Medulla oblongata (tissue), 1 donor: Measurements from ENCODE around the gene EVL.

Experiments used
- DNase-seq: peaks from one replicate; pipeline ENCODE4 v3.0.0-alpha.2; 2015; ENCODE audit errors: extremely low spot score

EVL gene

GRCh38 chr14:100084591-100084990, 19.4 kb downstream of the EVL start:
- DNase-seq: no peak

GRCh38 chr14:100085462-100085861, 20.2 kb downstream of the EVL start:
- no peak for DNase-seq

DNA sequence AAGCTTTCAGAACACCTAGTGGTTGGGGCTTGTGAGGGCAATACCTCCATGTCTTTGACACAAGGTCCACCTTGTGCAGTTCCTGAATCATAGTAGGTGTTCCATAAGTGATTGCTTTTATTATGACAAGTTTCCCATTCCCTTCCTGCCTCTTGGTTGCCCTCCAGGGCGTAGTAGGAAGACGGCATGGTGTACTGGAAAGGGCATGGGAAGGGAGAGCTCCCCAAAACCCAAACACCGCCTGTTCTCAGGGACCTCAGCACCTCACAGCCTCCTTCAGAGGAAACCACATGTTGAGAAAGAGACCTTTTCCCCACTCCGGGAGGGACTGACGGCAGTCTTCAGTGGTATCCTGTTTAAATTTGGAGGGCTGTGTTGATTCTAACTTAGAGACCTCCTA, 21.1 kb downstream of the EVL start:
- no peak for DNase-seq

- no peak for DNase-seq
Observed at GRCh38 chr14:100088226-100088625, 23.0 kb downstream of the EVL start.

GRCh38 chr14:100091386-100091785, 26.2 kb downstream of the EVL start:
- DNase-seq: no peak

DNA sequence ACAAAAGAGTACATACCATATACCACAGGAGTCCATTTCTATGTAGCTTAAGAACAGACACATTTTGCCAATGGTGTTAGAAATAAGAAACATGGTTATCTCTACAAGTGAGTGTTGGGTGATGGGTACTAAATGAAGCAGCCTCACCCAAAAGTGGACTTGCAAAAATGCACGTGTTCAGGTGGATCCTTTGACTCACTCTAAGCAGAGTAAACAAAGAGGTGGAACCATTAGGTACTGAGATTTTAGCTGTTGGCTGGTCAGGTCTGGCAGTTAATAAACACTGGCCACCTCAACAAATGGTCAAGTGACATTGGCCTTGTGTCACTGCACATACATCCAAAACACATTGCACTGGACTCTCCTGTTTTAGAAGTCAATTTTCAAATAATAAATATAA, 27.6 kb downstream of the EVL start:
- no peak for DNase-seq

DNA sequence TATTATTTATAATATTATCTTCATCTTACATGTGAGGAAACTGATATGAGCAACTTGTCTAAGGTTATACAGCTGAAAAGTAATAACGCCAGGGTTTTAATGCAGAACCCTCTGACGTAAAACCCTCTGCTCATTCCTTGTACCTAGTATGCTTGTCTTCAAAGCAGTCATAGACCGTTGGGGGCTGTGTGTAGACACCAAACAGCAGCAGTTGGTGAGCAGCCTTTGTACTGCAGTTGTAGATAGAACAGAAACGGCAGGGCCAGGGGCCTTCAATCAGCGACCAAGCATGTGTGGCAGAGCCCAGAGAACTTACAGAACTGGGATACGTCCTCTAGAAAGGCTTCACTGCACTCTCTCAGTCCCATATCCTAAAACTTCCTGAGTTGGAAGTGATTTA, 28.1 kb downstream of the EVL start:
- no peak for DNase-seq

- DNase-seq: no peak
Observed at GRCh38 chr14:100096656-100097055, 31.4 kb downstream of the EVL start.

GRCh38 chr14:100098171-100098570, 32.9 kb downstream of the EVL start:
- no peak for DNase-seq

DNA sequence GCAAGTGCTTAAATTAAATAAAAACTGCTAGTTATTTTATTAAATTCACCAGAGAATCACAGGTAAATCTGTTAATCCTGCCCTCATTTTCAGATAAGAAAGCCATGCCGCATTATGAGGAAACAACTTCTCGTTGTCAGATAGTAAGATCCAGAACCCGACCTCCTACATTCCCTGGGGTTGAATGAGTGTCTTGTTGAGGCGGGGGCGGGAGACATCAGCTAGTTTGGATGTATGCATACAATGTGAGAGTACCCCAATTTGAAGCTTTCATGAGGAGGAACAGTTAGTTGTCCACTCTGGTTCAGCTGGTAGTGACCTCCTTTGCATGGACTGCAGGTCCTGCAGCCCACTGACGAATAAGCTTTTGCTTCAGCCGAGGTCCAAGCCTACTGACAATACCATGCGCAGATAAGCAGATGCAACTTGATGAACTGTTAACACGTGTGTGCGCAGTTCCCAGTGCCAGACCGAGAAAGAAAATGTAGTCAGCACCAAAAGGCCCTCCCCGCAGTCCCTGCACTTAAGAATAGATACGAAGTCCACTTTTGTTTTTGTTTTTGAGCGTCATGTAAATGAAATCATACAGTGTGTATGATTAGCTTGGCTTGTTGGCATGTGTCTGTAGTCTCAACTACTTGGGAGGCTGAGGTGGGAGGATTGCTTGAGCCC, 34.9 kb downstream of the EVL start:
- no peak for DNase-seq

DNA sequence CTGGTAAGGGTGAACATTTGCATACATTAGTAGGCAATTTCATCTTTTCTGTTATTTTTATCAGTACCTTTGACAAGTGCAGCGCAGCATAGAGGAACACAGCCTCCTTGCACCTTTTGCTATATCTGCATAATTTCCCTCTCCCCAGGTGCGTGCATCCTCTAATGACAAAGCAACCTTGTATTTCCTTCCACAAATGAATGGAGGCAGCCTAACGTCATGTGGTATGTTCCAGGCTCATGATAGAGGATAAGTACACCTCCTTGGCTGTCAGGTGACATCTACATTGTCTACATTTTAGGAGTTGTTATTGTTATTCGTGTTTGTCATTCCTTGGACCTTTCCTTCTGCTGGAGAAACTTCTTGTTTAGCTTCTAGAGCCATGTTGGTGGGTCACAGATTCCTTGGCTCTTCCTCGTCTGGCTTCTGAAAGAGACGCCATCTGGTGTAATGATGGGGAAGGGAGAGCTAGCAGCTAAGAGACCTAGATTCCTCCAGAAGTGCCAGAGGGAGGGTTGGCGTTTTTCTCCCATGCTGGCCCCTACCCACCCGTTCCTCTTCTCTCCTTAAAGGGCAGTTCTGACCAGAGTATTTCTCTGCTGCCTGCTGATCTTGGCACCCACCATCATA, 37.0 kb downstream of the EVL start:
- DNase-seq: no peak

GRCh38 chr14:100103250-100104005, 38.2 kb downstream of the EVL start:
- DNase-seq: no peak

- DNase-seq: no peak
Observed at GRCh38 chr14:100104006-100104352, 38.8 kb downstream of the EVL start.

GRCh38 chr14:100104523-100105300, 39.5 kb downstream of the EVL start:
- DNase-seq: no peak

GRCh38 chr14:100105357-100106169, 40.3 kb downstream of the EVL start:
- DNase-seq: peak; percentile 52

GRCh38 chr14:100106250-100107112, 41.3 kb downstream of the EVL start:
- no peak for DNase-seq

DNA sequence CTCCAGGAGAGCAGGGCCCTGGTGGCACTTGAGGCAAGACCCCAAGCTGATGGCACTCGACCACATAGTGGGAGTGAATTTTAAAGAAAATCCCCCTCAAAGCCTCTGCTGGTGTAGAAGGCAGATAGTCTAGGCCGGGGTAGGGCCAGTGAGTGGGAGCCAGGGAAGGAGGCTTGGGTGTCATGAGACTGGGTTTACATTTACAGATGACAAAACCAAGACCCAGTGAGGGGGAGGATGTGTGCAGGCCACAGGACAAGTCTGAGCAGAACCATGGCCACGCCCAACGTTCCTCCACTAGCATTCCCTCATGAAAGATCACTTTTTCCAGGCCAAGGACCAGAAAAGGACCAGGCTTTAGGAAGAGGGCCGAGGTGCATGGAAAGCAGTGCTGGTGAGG, 42.0 kb downstream of the EVL start:
- DNase-seq: no peak

GRCh38 chr14:100108042-100108825, 43.0 kb downstream of the EVL start:
- peak; percentile 82 for DNase-seq

GRCh38 chr14:100108840-100109593, 43.8 kb downstream of the EVL start:
- no peak for DNase-seq
